ENCODE measurements around the gene LRRD1.

The LRRD1 gene

DNA sequence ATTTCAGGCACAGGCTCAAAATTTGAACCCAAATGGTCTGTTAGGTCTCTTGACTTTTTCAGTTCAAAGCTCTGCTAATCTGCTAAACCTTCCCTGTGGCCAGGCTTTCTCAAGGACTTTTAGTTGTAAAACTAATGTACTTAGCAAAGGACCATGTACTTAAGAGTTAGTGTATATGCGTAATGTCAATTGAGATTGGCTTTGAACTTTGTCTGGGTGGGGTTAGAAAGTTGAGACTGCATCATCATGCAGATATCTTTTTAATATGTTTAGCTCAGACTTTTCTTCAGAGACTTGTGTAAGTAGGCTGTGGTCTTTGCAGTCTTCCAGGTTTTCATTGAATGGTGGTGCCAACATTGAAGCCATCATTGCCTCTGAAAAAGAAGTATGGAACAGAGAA is 78.4 kb downstream of the LRRD1 start:
- no peaks in the 10 kb centered on the region for H3K4me1 ChIP-seq (ENCODE audit: insufficient read depth, insufficient read length)
- H3K27me3 ChIP-seq (ENCODE audit: insufficient read depth, insufficient read length): no peaks in the 10 kb centered on the region
- no peak for TF ChIP-seq YY1 (IDR thresholded peaks at IDR 0.05; ENCODE audit: insufficient read depth, insufficient read length)
- no peak for TF ChIP-seq ZNF274 (IDR thresholded peaks at IDR 0.05; ENCODE audit: low read depth, low read length)
- no peak for TF ChIP-seq SUZ12 (IDR thresholded peaks at IDR 0.05; ENCODE audit: extremely low read depth, insufficient read depth, insufficient read length)
- H3K9me3 ChIP-seq (ENCODE audit: insufficient read depth, low read length): no peaks in the 10 kb centered on the region
- no peak for DNase-seq (ENCODE audit: low read depth, low spot score)
- H3K9ac ChIP-seq (ENCODE audit: insufficient read length, low read depth): no peak overlapping the region
- peaks cover 42% of the 10 kb centered on the region for H3K36me3 ChIP-seq (ENCODE audit: insufficient read depth, insufficient read length, low read length)
- H3K4me3 ChIP-seq (ENCODE audit: insufficient read length, low read depth): no peak overlapping the region

DNA sequence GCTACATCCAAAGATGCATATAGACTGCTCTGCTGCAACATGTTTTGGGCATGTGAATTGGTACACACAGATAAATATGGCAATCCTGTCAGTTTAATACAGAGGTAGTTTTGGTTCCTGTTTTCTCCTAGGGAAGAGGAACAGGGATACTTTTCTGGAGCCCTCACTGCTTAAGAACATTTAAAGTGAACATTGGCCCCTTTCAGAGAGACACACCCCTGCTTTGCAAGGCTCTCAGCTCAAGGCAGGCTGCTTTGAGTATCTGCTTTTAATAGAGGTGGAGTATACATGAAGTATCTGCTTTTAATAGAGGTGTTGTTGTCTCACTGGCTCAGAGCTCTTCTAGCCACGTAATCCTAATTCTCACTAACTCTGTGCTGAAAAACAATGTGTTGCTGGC is 83.6 kb downstream of the LRRD1 start:
- Histone ChIP-seq H3K9ac (ENCODE audit: insufficient read length, low read depth) (no peak overlapping the region), H3K27me3 (ENCODE audit: insufficient read depth, insufficient read length) (no peaks in the 10 kb centered on the region), H3K36me3 (ENCODE audit: insufficient read depth, insufficient read length, low read length) (peaks cover 48% of the 10 kb centered on the region), H3K4me1 (ENCODE audit: insufficient read depth, insufficient read length) (no peaks in the 10 kb centered on the region), H3K9me3 (ENCODE audit: insufficient read depth, low read length) (no peaks in the 10 kb centered on the region), H3K4me3 (ENCODE audit: insufficient read length, low read depth) (no peak overlapping the region)
- TF ChIP-seq ZNF274 (IDR thresholded peaks at IDR 0.05; ENCODE audit: low read depth, low read length) (no peak), SUZ12 (IDR thresholded peaks at IDR 0.05; ENCODE audit: extremely low read depth, insufficient read depth, insufficient read length) (no peak), YY1 (IDR thresholded peaks at IDR 0.05; ENCODE audit: insufficient read depth, insufficient read length) (no peak)
- DNase-seq (ENCODE audit: low read depth, low spot score): no peak
